ENCODE data around the gene NAP1L5. TPM values are rescaled to one million over a fixed set of nuclear protein-coding genes. Genes with fewer than 3 reads are reported as not detected.

Gene NAP1L5
- total RNA-seq, 1 experiment from 2014 or later, result 17.9 TPM

- no peak overlapping the region for H3K4me2 ChIP-seq (ENCODE audit: low read depth, low read length, poor library complexity, severe bottlenecking)
- H3K9me2 ChIP-seq (replicated peaks; ENCODE audit: insufficient read depth, low read length), result no peaks in the 10 kb centered on the region
- H3K9ac ChIP-seq (ENCODE audit: low read length), result no peak overlapping the region
- no peaks in the 10 kb centered on the region; the same call in 1 of the 2 replicates for H3K27me3 ChIP-seq (ENCODE audit: low read length)
- no peak overlapping the region for H2AFZ ChIP-seq (ENCODE audit: low read length)
- no peak overlapping the region for H3K27ac ChIP-seq (ENCODE audit: low read length)
- no peaks in the 10 kb centered on the region for H3K36me3 ChIP-seq (ENCODE audit: insufficient read depth, low read length)
- no peaks in the 10 kb centered on the region for H3K79me2 ChIP-seq (ENCODE audit: low read length)
- no peaks in the 10 kb centered on the region for H4K20me1 ChIP-seq (ENCODE audit: insufficient read depth, low read depth, low read length)
- H3K9me3 ChIP-seq (ENCODE audit: low read length), result no peaks in the 10 kb centered on the region
- DNase-seq, result no peak
- H3K4me1 ChIP-seq (ENCODE audit: low read length), result no peaks in the 10 kb centered on the region
- H3K4me3 ChIP-seq (ENCODE audit: low read length), result no peak overlapping the region
Observed at GRCh38 chr4:88738180-88738579, 40.6 kb upstream of the NAP1L5 start.

- H3K9me3 ChIP-seq (ENCODE audit: low read length), result no peaks in the 10 kb centered on the region
- no peak for DNase-seq
- no peaks in the 10 kb centered on the region for H3K79me2 ChIP-seq (ENCODE audit: low read length)
- no peak overlapping the region for H3K9ac ChIP-seq (ENCODE audit: low read length)
- H3K27ac ChIP-seq (ENCODE audit: low read length), result no peak overlapping the region
- H3K4me1 ChIP-seq (ENCODE audit: low read length), result no peaks in the 10 kb centered on the region
- H2AFZ ChIP-seq (ENCODE audit: low read length), result no peak overlapping the region
- H3K9me2 ChIP-seq (replicated peaks; ENCODE audit: insufficient read depth, low read length), result no peaks in the 10 kb centered on the region
- no peaks in the 10 kb centered on the region; the same call in 1 of the 2 replicates for H3K27me3 ChIP-seq (ENCODE audit: low read length)
- H3K36me3 ChIP-seq (ENCODE audit: insufficient read depth, low read length), result no peaks in the 10 kb centered on the region
- no peak overlapping the region for H3K4me2 ChIP-seq (ENCODE audit: low read depth, low read length, poor library complexity, severe bottlenecking)
- H4K20me1 ChIP-seq (ENCODE audit: insufficient read depth, low read depth, low read length), result no peaks in the 10 kb centered on the region
- no peak overlapping the region for H3K4me3 ChIP-seq (ENCODE audit: low read length)
Observed at GRCh38 chr4:88737307-88737941, 39.8 kb upstream of the NAP1L5 start.

- Histone ChIP-seq H2AFZ (ENCODE audit: low read length) (no peak overlapping the region), H3K27ac (ENCODE audit: low read length) (no peak overlapping the region), H3K27me3 (ENCODE audit: low read length) (no peaks in the 10 kb centered on the region), H3K9me3 (ENCODE audit: low read length) (no peaks in the 10 kb centered on the region), H3K9me2 (replicated peaks; ENCODE audit: insufficient read depth, low read length) (no peaks in the 10 kb centered on the region), H3K4me3 (ENCODE audit: low read length) (no peak overlapping the region), H3K9ac (ENCODE audit: low read length) (no peak overlapping the region), H3K4me1 (ENCODE audit: low read length) (no peaks in the 10 kb centered on the region), H3K79me2 (ENCODE audit: low read length) (no peaks in the 10 kb centered on the region), H4K20me1 (ENCODE audit: insufficient read depth, low read depth, low read length) (no peaks in the 10 kb centered on the region), H3K36me3 (ENCODE audit: insufficient read depth, low read length) (no peaks in the 10 kb centered on the region), H3K4me2 (ENCODE audit: low read depth, low read length, poor library complexity, severe bottlenecking) (no peak overlapping the region)
- DNase-seq, result no peak
Observed at GRCh38 chr4:88736264-88736663, 38.6 kb upstream of the NAP1L5 start.

GRCh38 chr4:88735564-88735963 lies 37.9 kb upstream of the NAP1L5 start:
- Histone ChIP-seq H3K9me2 (replicated peaks; ENCODE audit: insufficient read depth, low read length) (no peaks in the 10 kb centered on the region), H3K9me3 (ENCODE audit: low read length) (no peaks in the 10 kb centered on the region), H3K27me3 (ENCODE audit: low read length) (no peaks in the 10 kb centered on the region), H3K9ac (ENCODE audit: low read length) (no peak overlapping the region), H3K4me1 (ENCODE audit: low read length) (no peaks in the 10 kb centered on the region), H2AFZ (ENCODE audit: low read length) (no peak overlapping the region), H3K27ac (ENCODE audit: low read length) (no peak overlapping the region), H4K20me1 (ENCODE audit: insufficient read depth, low read depth, low read length) (no peaks in the 10 kb centered on the region), H3K4me3 (ENCODE audit: low read length) (no peak overlapping the region), H3K36me3 (ENCODE audit: insufficient read depth, low read length) (no peaks in the 10 kb centered on the region), H3K4me2 (ENCODE audit: low read depth, low read length, poor library complexity, severe bottlenecking) (no peak overlapping the region), H3K79me2 (ENCODE audit: low read length) (no peaks in the 10 kb centered on the region)
- DNase-seq, result no peak

GRCh38 chr4:88734403-88734949 lies 36.8 kb upstream of the NAP1L5 start:
- no peaks in the 10 kb centered on the region for H4K20me1 ChIP-seq (ENCODE audit: insufficient read depth, low read depth, low read length)
- H3K27ac ChIP-seq (ENCODE audit: low read length), result no peak overlapping the region
- H2AFZ ChIP-seq (ENCODE audit: low read length), result no peak overlapping the region
- H3K9me2 ChIP-seq (replicated peaks; ENCODE audit: insufficient read depth, low read length), result no peaks in the 10 kb centered on the region
- no peaks in the 10 kb centered on the region for H3K36me3 ChIP-seq (ENCODE audit: insufficient read depth, low read length)
- H3K4me1 ChIP-seq (ENCODE audit: low read length), result no peaks in the 10 kb centered on the region
- H3K4me3 ChIP-seq (ENCODE audit: low read length), result no peak overlapping the region
- no peak overlapping the region for H3K4me2 ChIP-seq (ENCODE audit: low read depth, low read length, poor library complexity, severe bottlenecking)
- no peaks in the 10 kb centered on the region for H3K27me3 ChIP-seq (ENCODE audit: low read length)
- no peaks in the 10 kb centered on the region for H3K9me3 ChIP-seq (ENCODE audit: low read length)
- DNase-seq, result no peak
- H3K79me2 ChIP-seq (ENCODE audit: low read length), result no peaks in the 10 kb centered on the region
- H3K9ac ChIP-seq (ENCODE audit: low read length), result no peak overlapping the region

- H3K4me1 ChIP-seq (ENCODE audit: low read length), result no peaks in the 10 kb centered on the region
- H3K9ac ChIP-seq (ENCODE audit: low read length), result no peak overlapping the region
- H3K79me2 ChIP-seq (ENCODE audit: low read length), result no peaks in the 10 kb centered on the region
- no peaks in the 10 kb centered on the region for H4K20me1 ChIP-seq (ENCODE audit: insufficient read depth, low read depth, low read length)
- no peaks in the 10 kb centered on the region for H3K27me3 ChIP-seq (ENCODE audit: low read length)
- no peak overlapping the region for H3K4me2 ChIP-seq (ENCODE audit: low read depth, low read length, poor library complexity, severe bottlenecking)
- no peak overlapping the region for H3K27ac ChIP-seq (ENCODE audit: low read length)
- no peaks in the 10 kb centered on the region for H3K9me3 ChIP-seq (ENCODE audit: low read length)
- no peaks in the 10 kb centered on the region for H3K9me2 ChIP-seq (replicated peaks; ENCODE audit: insufficient read depth, low read length)
- H2AFZ ChIP-seq (ENCODE audit: low read length), result no peak overlapping the region
- no peak for DNase-seq
- H3K36me3 ChIP-seq (ENCODE audit: insufficient read depth, low read length), result no peaks in the 10 kb centered on the region
- no peak overlapping the region for H3K4me3 ChIP-seq (ENCODE audit: low read length)
Observed at GRCh38 chr4:88732714-88733368, 35.2 kb upstream of the NAP1L5 start.

- Histone ChIP-seq H3K9me2 (replicated peaks; ENCODE audit: insufficient read depth, low read length) (no peaks in the 10 kb centered on the region), H3K9me3 (ENCODE audit: low read length) (no peaks in the 10 kb centered on the region), H4K20me1 (ENCODE audit: insufficient read depth, low read depth, low read length) (no peaks in the 10 kb centered on the region), H3K79me2 (ENCODE audit: low read length) (no peaks in the 10 kb centered on the region), H3K4me3 (ENCODE audit: low read length) (no peak overlapping the region), H3K4me1 (ENCODE audit: low read length) (no peaks in the 10 kb centered on the region), H3K27me3 (ENCODE audit: low read length) (no peaks in the 10 kb centered on the region), H3K36me3 (ENCODE audit: insufficient read depth, low read length) (no peaks in the 10 kb centered on the region), H3K4me2 (ENCODE audit: low read depth, low read length, poor library complexity, severe bottlenecking) (no peak overlapping the region), H3K27ac (ENCODE audit: low read length) (no peak overlapping the region), H3K9ac (ENCODE audit: low read length) (no peak overlapping the region), H2AFZ (ENCODE audit: low read length) (no peak overlapping the region)
- DNase-seq, result no peak
Observed at GRCh38 chr4:88731381-88731780, 33.8 kb upstream of the NAP1L5 start.

GRCh38 chr4:88730811-88731210 lies 33.2 kb upstream of the NAP1L5 start:
- no peak overlapping the region for H3K9ac ChIP-seq (ENCODE audit: low read length)
- DNase-seq, result no peak
- H3K4me2 ChIP-seq (ENCODE audit: low read depth, low read length, poor library complexity, severe bottlenecking), result no peak overlapping the region
- H3K27ac ChIP-seq (ENCODE audit: low read length), result no peak overlapping the region
- no peaks in the 10 kb centered on the region for H3K36me3 ChIP-seq (ENCODE audit: insufficient read depth, low read length)
- H3K9me3 ChIP-seq (ENCODE audit: low read length), result no peaks in the 10 kb centered on the region
- no peak overlapping the region for H2AFZ ChIP-seq (ENCODE audit: low read length)
- no peaks in the 10 kb centered on the region for H3K27me3 ChIP-seq (ENCODE audit: low read length)
- no peaks in the 10 kb centered on the region for H3K4me1 ChIP-seq (ENCODE audit: low read length)
- H3K9me2 ChIP-seq (replicated peaks; ENCODE audit: insufficient read depth, low read length), result no peaks in the 10 kb centered on the region
- no peaks in the 10 kb centered on the region for H3K79me2 ChIP-seq (ENCODE audit: low read length)
- H4K20me1 ChIP-seq (ENCODE audit: insufficient read depth, low read depth, low read length), result no peaks in the 10 kb centered on the region
- no peak overlapping the region for H3K4me3 ChIP-seq (ENCODE audit: low read length)

Data from Karpas-422 (cell line).